Epithelial cell of umbilical artery (primary cell): ENCODE results near the gene BCKDK. TPM values are rescaled to one million over a fixed set of nuclear protein-coding genes. Genes with fewer than 3 reads are reported as not detected.

Experiments
- total RNA-seq: library from RNA; depleted of rRNA; stranded (reverse); fragments of >200 nt; gene quantifications from 2 replicates; pipeline ENCODE4 v1.2.3, GENCODE V29; 2014

The BCKDK gene
- 15.6 and 15.7 TPM in 2 replicates for total RNA-seq

DNA sequence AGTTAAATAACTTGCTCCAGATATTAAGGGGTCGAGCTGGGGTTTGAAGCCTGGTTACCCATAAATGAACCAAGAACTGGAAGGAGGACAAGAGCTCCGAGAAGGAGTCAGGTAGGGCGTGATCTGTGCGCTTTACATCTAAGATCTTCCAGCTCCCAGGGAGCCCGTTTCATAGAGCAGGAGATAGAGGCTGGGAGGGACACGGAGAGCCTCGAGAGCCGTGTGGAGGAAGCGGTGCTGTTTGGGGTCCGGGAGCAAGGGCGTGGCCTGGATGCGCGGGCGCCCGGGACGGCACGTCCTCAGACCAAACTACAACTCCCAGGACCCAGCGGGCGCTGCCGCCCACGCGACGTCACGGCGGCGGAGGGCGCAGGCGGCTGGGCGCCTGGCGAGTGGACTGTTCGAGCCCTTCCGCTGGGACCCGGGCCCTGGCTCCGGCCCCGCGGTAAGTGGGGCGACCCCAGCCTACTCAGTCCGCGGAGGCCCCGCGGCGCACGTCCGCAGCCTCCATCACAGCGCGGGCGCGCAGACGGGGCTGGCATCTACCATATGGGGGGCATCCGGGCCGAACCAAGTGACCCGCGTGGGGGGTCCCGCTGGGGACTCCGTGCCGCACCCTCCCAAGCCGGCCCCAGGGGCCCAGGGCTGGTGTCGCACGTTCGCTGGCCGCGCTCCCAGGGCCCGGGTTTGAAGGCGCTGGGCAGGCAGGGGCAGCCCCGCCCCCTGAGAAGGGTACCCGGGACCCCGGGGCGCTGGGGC is at the start of gene BCKDK:
BCKDK (plus strand) TSS at position 352 of the 759 bp plus-strand sequence. CDS start 838 bp downstream, outside the sequence.

DNA sequence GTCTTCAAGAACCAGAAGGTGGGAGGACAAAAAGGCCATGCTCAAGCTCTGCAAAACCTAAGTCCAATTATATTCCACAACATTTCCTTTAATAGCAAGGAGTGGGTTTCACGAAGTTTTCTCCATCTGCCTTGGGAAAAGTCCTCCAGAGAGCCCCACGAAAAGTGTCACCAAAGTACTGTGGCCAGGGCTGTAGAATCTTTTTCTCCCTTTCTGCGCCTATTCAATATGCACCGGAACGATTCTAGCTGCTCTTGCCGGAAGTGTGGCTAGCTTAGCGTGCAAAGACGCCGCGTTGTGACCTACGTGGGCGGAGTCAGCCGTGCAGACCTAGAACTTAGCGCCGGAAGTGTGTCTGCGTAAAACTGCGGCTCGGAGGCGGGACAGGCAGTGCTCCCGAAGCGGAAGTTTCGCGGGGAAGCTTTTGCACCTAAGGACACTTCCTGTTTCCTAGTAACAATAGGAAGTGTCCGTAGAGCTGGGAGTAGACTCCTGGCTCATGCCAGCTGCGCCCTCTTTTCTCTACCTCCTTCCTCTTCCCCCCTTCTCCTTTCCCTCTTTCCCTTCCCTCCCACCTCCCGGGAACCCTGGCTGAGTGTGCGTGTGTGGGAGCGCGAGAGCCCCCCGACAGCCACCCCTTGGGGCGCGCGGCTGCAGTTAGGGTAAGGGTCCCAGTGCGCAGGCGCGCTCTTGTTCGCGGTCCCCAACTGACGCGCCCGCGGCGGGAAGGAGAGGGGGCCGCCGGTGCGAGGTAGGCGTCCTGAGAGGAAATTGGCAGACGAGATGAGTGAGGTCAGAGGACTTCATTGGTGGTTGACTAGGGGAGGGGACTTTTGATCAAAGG is 34.0 kb upstream of the BCKDK start, which contains the start of the genes ZNF646 and ZNF668:
ZNF646 (plus strand) TSS at position 453 of the 844 bp plus-strand sequence. CDS start 1,903 bp downstream, outside the sequence.
ZNF668 (minus strand) TSS at position 271 of the 844 bp plus-strand sequence. CDS start 9,781 bp downstream, outside the sequence.

DNA sequence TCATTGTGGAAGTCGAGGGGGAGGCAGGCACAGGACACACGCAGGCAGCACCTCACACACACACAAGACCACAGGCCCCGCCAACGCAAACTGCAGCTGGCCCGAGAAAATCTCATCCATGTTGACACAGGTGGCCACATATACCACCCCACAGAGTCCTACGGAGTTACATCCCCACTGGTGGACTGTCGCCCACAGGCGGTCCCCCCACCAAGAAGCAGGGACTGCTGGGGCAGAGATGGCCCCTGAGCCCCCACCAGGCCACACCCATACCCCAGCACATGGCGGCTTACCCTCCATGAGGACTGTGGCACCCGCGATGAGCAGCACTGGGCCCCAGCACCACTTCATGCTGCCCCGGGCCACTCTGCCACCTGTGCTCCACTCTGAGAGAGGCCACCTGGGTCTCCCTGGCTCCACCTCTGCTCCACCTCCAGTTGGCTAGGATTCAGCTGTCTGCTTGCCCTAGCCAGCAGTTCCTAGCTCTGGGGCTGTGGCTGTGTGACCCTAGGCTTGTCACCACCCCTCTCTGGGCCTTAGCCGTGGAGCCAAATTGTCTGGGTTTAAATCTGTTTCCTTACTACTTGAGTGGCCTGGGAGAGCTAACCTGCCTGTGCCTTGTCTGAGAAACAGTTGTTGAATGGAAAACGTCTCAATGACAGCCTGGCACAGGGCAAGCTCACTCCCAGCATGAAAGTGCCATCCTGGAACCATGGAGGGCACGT is 19.6 kb upstream of the BCKDK start, which contains the start of gene PRSS53:
PRSS53 (minus strand) TSS at position 485 of the 725 bp plus-strand sequence; CDS start at position 351, 134 bp downstream.

DNA sequence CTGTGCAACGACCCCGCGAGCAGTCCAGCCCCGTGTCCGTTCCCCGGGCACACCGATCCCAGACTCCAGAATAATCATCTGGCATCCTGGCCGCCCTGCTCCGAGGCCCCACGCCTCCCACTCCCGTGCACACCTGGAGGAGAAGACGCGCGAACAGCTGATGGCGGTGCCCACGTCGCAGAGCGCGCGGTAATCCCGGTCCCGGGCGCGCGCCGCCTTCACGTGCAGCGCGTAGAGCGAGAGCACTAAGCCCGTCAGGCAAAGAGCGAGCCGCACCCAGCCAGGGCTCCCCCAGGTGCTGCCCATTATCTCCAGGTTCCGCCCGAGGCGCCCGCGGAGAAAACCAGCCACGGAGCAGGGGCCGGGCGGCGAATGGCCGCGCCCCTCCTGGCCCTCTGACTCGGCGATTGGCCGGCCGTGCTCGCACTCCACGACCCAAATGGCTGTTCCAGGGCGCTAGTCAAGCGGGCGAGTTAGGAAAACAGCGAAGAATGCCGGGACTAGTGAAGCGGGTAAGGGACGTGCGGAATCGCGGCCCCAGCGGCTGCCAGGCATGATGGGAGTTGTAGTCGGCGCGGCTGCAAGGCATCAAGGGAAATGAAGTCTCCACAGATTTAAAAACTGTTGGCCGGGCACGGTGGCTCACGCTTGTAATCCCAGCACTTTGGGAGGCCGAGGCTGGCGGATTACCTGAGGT is 13.6 kb upstream of the BCKDK start, which contains the start of gene VKORC1:
VKORC1 (minus strand) TSS at position 374 of the 697 bp plus-strand sequence; CDS start at position 306, 68 bp downstream.

DNA sequence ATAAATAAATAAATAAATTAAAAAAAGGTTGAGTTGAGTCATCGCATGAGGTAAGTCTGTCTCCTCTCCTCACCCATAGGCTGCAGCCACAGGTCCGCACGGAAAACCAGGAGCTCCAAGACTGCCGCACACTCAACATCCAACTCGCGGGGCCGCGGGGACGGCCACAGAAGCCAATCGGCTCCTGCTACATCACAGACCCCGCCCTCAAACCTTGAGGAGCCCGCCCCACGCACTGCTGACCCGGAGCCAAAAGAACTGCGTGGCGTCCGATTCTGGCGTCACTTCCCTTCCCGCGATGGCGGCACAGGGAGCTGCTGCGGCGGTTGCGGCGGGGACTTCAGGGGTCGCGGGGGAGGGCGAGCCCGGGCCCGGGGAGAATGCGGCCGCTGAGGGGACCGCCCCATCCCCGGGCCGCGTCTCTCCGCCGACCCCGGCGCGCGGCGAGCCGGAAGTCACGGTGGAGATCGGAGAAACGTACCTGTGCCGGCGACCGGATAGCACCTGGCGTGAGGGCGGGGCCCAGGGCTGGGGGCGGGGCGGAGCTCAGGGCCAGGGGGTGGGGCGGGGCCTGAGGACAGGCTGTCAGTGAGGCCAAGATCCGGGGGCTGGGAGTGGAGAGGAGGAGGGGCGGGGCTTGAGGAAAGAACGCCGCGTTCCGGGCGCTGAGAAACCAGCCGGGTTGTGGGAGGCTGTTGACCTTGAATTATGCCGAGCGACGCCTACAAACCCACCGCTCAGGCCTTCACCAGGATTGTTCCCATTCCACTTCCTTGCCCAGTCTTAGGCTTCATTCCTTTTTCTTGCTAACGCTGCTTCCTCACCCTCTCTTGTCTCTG is 9.4 kb downstream of the BCKDK start, which contains the start of gene KAT8:
KAT8 (plus strand) TSS at position 281 of the 839 bp plus-strand sequence; CDS start at position 299, 18 bp downstream.

DNA sequence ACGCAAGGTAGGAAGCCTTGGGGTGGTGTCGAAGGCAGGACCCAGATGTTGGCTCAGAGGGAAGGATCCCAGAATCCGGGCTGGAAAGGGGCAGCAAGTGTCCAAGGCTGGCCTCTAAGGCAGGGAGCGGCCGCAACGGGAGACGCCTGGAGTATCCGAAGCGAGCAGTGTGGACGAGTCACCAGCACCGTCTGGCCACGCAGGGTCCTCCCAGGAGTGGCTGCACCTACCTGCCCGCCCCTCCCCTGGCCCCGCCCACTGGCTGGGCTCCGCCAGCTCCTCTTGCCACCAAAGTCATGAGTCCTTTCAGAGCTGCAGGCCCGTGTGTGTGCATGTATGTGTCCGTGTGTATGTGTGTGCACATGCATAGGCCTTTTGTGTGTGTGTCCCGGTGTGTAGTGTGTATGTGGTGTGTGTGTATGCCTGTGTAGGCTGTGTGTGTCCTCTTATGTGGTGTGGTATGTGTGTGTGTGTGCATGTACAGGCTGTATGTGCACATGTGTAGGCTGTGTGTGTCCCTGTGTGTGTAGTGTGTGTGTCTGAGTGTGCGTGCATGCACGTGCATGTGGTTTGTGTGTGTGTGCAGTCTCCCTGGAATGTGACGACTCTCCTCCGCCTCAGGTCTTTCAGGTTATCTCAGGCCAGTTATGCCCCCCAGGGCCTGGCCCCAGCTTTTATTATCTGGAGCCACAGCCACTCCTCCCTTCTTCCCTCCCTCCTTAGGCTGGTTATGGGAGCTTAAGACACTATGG is 27.5 kb downstream of the BCKDK start, which contains the start of gene PRSS8:
PRSS8 (minus strand) TSS at position 193 of the 752 bp plus-strand sequence. CDS start 229 bp downstream, outside the sequence.

DNA sequence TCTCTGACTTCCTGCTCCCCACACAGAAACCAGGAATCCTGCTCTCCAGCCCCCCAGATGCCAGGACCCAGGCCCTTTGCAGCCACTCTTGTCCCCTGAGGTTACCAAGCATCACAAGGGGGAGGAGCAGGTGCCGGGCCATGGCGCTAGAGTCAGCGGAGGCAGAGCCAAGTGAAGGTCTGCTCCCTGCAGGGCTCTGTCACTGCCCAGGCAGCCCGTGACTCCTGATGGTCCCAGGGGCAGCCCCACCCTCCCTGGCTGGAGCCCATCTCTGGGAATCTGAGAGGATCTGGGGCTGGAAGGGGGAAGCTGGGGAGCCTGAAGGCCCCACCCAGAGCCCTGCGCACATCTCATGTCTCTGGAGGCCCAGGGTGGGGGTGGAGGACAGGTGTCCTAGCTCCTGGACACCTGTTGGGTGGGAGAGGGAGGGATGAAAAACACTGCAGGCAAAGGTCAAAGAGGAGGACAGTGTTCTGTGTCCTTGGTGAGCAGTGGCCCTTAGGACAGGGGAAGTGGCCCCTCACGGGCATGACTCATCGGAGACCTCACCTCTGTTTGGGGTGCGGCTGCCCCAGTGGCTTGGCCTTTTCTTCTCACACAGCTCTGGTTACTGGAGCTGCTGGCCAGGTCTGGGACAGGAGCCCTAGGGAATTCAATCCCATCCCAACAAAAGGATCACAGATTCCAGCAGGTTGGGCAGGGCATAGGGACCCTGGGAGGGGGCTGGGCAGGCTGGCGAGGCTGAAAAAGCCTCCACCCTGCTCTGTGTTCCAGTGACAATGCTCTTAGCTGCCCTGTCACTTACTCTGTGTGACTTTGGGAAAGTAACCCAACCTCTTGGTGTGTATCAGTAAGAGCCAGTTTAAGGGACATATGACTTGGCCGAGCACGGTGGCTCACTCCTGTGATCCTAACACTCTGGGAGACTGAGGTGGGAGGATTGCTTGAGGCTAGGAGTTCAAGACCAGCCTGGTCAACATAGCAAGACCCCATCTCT is 42.0 kb downstream of the BCKDK start, which contains the start of gene PRSS36:
PRSS36 (minus strand) TSS at position 173 of the 997 bp plus-strand sequence; CDS start at position 142, 31 bp downstream.

Other genes starting within 250 kb of the BCKDK start
- 32.2 and 37.2 TPM in 2 replicates for gene BCL7C, start 214.3 kb upstream of the BCKDK start, total RNA-seq
- under 0.01 TPM in 1 of 2 replicates, not detected in the other for gene CTF1, start 211.8 kb upstream of the BCKDK start, total RNA-seq
- gene FBXL19, start 184.8 kb upstream of the BCKDK start, total RNA-seq: 21.7 and 27.3 TPM in 2 replicates
- gene ORAI3, start 159.3 kb upstream of the BCKDK start, total RNA-seq: 18.8 and 21.1 TPM in 2 replicates
- gene SETD1A, start 150.6 kb upstream of the BCKDK start, total RNA-seq: 1.6 and 2.1 TPM in 2 replicates
- 2.3 and 2.6 TPM in 2 replicates for gene HSD3B7, start 123.2 kb upstream of the BCKDK start, total RNA-seq
- under 0.01 TPM in 2 replicates for gene STX1B, start 97.7 kb upstream of the BCKDK start, total RNA-seq
- 15.9 and 20.4 TPM in 2 replicates for gene STX4, start 74.8 kb upstream of the BCKDK start, total RNA-seq
- gene ZNF668, start 34.1 kb upstream of the BCKDK start, total RNA-seq: 6.8 and 9.7 TPM in 2 replicates
- 9.1 and 11.0 TPM in 2 replicates for gene ZNF646, start 34.0 kb upstream of the BCKDK start, total RNA-seq
- gene PRSS53, start 19.4 kb upstream of the BCKDK start, total RNA-seq: 0.32 and 1.2 TPM in 2 replicates
- gene VKORC1, start 13.6 kb upstream of the BCKDK start, total RNA-seq: 82.5 and 95.8 TPM in 2 replicates
- 32.8 and 37.7 TPM in 2 replicates for gene KAT8, start 9.3 kb downstream of the BCKDK start, total RNA-seq
- not detected in 2 replicates for gene PRSS8, start 27.3 kb downstream of the BCKDK start, total RNA-seq
- 0.32 and 1.5 TPM in 2 replicates for gene PRSS36, start 41.7 kb downstream of the BCKDK start, total RNA-seq
- gene FUS, start 71.8 kb downstream of the BCKDK start, total RNA-seq: 59.9 and 74.4 TPM in 2 replicates
- gene PYCARD, start 94.4 kb downstream of the BCKDK start, total RNA-seq: 41.6 and 95.5 TPM in 2 replicates
- not detected in 2 replicates for gene TRIM72, start 105.7 kb downstream of the BCKDK start, total RNA-seq
- not detected in 2 replicates for gene PYDC1, start 108.7 kb downstream of the BCKDK start, total RNA-seq
- gene ITGAM, start 151.6 kb downstream of the BCKDK start, total RNA-seq: not detected in 2 replicates
- 0.76 and 1.3 TPM in 2 replicates for gene ITGAX, start 246.8 kb downstream of the BCKDK start, total RNA-seq